CD4-positive, alpha-beta T cell (primary cell): Measurements from ENCODE around the gene GFM2. TPM values are rescaled to one million over a fixed set of nuclear protein-coding genes. Genes with fewer than 3 reads are reported as not detected.

ENCODE experiments used
- ATAC-seq: fragments of 200-7000 bp; cut with Tn5 transposase; one replicate; pipeline ENCODE4 v1.10.0; 2022; ENCODE audit warnings: mild to moderate bottlenecking; ENCODE audit not compliant: poor library complexity
- CTCF ChIA-PET: fragments of 350-600 bp; sonication (Branson Sonifier 250); formaldehyde crosslinking; loops from one replicate; lab custom pipeline; 2021; ENCODE audit warnings: antibody characterized with exemption, inconsistent platforms; lab: Charles Lee
- POLR2A ChIA-PET: fragments of 350-600 bp; sonication (Branson Sonifier 250); formaldehyde crosslinking; loops from one replicate; lab custom pipeline; 2021; ENCODE audit warnings: antibody characterized with exemption, inconsistent platforms; lab: Charles Lee
- DNase-seq, 14 experiments: peaks; one replicate each; pipeline ENCODE4 v3.0.0-alpha.2; 2013 to 2020; ENCODE audit warnings: mixed read lengths in 2 of 14
- H3K27ac ChIP-seq, 2 donors: one replicate each; pipeline versions ENCODE4 v1.5.1 to v1.7.0; 2013; ENCODE audit warnings: low read length in 2 of 2, low read depth in 1 of 2, mild to moderate bottlenecking in 1 of 2
- H3K27me3 ChIP-seq, 2 experiments: 1 replicate in 1 of 2; 2 replicates in 1 of 2; pipeline versions ENCODE4 v1.6.1 to v1.7.0; 2013; ENCODE audit warnings: low read length in 2 of 2, control low read depth in 1 of 2, mild to moderate bottlenecking in 1 of 2, moderate library complexity in 1 of 2; ENCODE audit not compliant: insufficient read depth in 2 of 2, control insufficient read depth in 1 of 2
- H3K36me3 ChIP-seq: one replicate; pipeline ENCODE4 v1.6.1; 2013; ENCODE audit warnings: low read length, control low read depth; ENCODE audit not compliant: insufficient read depth
- H3K4me1 ChIP-seq: one replicate; pipeline ENCODE4 v1.6.1; 2013; ENCODE audit warnings: low read length, control low read depth; ENCODE audit not compliant: insufficient read depth
- H3K4me3 ChIP-seq: one replicate; pipeline ENCODE4 v1.5.1; 2013; ENCODE audit warnings: mild to moderate bottlenecking, low read length, moderate library complexity
- H3K9me3 ChIP-seq, 2 experiments: 1 replicate in 1 of 2; 2 replicates in 1 of 2; pipeline versions ENCODE4 v1.6.1 to v1.7.0; 2013; ENCODE audit warnings: low read length in 2 of 2, mild to moderate bottlenecking in 2 of 2, control low read depth in 1 of 2, moderate library complexity in 1 of 2; ENCODE audit not compliant: control insufficient read depth in 1 of 2, insufficient read depth in 1 of 2
- H3K27ac Mint-ChIP-seq: one replicate; pipeline ENCODE4 v1.8.0; 2020; ENCODE audit warnings: mixed read lengths
- H3K27me3 Mint-ChIP-seq: one replicate; pipeline ENCODE4 v1.8.0; 2021; ENCODE audit warnings: mixed read lengths
- H3K36me3 Mint-ChIP-seq: one replicate; pipeline ENCODE4 v1.8.0; 2021; ENCODE audit warnings: low read depth, mixed read lengths
- H3K4me1 Mint-ChIP-seq: one replicate; pipeline ENCODE4 v1.8.0; 2021; ENCODE audit warnings: low read depth, mixed read lengths
- H3K4me3 Mint-ChIP-seq: one replicate; pipeline ENCODE4 v1.8.0; 2020; ENCODE audit warnings: mild to moderate bottlenecking, mixed read lengths
- H3K9me3 Mint-ChIP-seq: one replicate; pipeline ENCODE4 v1.8.0; 2020; ENCODE audit warnings: mixed read lengths
- intact Hi-C, 2 experiments: fragments of 100-400 bp; cut with DNase I in 1 of 2; cut with micrococcal nuclease in 1 of 2; formaldehyde crosslinking; loops; one replicate each; pipeline versions ENCODE4 v1.15.1 to v1.9.0; 2023 to 2025; cut with DNase I, micrococcal nuclease
- total RNA-seq, 174 experiments: library from RNA in 2 of 174; stranded (reverse) in 2 of 174; gene quantifications; one replicate each; pipeline ENCODE4 v1.2.3 and lab custom pipeline; 2021 to 2026
- TF ChIP-seq, protein P1 (sequence below): fragments of 200-600 bp; IDR thresholded peaks from one replicate; pipeline ENCODE4 v1.8.0; 2022; ENCODE audit warnings: antibody characterized with exemption, mild to moderate bottlenecking

The GFM2 gene
- total RNA-seq, 2 experiments from 2014 or later: 10.9 to 12.3 TPM

DNA sequence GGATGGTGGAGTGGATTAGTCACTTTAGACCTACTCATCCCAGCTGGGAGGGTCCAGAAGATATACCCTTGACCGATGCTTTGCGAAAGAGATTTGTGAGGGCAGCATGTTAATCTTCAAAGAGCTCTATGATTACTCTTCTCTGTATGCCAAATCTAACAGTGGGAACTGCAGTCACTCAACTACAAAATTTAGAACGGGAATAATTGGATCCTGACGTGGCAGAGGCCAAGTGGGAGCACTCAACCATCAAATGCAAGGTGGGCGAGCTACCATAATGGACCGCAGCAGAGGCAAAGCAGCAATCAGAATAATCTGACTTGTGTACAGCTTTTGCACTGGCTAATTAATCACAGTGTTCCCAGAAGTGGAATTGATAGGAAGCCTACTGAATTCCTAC is 20.5 kb upstream of the GFM2 start:
- no peaks in the 10 kb centered on the region for H3K4me1 ChIP-seq
- Mint-ChIP-seq H3K9me3 (no peaks in the 10 kb centered on the region), H3K27ac (no peak overlapping the region), H3K36me3 (peaks cover 50% of the 10 kb centered on the region), H3K4me3 (no peak overlapping the region), H3K4me1 (no peaks in the 10 kb centered on the region), H3K27me3 (no peaks in the 10 kb centered on the region)
- no peak overlapping the region for H3K27ac ChIP-seq
- no peaks in the 10 kb centered on the region for H3K27me3 ChIP-seq
- TF ChIP-seq, protein P1, sequence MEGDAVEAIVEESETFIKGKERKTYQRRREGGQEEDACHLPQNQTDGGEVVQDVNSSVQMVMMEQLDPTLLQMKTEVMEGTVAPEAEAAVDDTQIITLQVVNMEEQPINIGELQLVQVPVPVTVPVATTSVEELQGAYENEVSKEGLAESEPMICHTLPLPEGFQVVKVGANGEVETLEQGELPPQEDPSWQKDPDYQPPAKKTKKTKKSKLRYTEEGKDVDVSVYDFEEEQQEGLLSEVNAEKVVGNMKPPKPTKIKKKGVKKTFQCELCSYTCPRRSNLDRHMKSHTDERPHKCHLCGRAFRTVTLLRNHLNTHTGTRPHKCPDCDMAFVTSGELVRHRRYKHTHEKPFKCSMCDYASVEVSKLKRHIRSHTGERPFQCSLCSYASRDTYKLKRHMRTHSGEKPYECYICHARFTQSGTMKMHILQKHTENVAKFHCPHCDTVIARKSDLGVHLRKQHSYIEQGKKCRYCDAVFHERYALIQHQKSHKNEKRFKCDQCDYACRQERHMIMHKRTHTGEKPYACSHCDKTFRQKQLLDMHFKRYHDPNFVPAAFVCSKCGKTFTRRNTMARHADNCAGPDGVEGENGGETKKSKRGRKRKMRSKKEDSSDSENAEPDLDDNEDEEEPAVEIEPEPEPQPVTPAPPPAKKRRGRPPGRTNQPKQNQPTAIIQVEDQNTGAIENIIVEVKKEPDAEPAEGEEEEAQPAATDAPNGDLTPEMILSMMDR: no peak
- H3K9me3 ChIP-seq: no peaks in the 10 kb centered on the region
- ATAC-seq: no peak
- DNase-seq: no peak
- CTCF ChIA-PET: no interaction called here
- peaks cover 5% of the 10 kb centered on the region for H3K36me3 ChIP-seq
- H3K4me3 ChIP-seq: no peak overlapping the region
- intact Hi-C loops: no loop called here
- POLR2A ChIA-PET: no interaction called here

DNA sequence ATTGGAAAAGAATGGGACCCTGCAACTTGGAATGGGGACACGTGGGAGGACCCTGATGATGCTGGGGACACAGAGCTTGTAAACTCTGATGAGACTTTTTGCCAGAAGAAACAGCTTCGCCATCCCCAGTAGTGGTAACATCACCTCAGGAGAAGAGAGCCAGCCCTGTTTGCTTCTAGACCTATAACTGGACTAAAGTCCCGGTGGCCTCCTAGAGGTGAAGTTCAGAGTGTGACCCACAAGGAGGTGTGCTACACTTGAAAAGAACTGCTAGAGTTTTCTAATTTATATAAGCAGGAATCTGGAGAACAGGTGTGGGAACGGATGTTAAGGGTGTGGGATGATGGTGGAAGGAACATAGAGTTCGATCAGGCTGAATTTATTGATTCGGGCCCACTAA is 19.9 kb upstream of the GFM2 start:
- H3K27me3 Mint-ChIP-seq: no peaks in the 10 kb centered on the region
- ATAC-seq (no peak), DNase-seq (no peak)
- H3K36me3 Mint-ChIP-seq: peaks cover 44% of the 10 kb centered on the region
- H3K4me3 ChIP-seq: no peak overlapping the region
- no peak overlapping the region for H3K27ac Mint-ChIP-seq
- no peaks in the 10 kb centered on the region for H3K27me3 ChIP-seq
- H3K4me1 ChIP-seq: no peaks in the 10 kb centered on the region
- H3K4me3 Mint-ChIP-seq: no peak overlapping the region
- no peak overlapping the region for H3K27ac ChIP-seq
- ChIA-PET CTCF (no interaction called here), POLR2A (no interaction called here)
- TF ChIP-seq, protein P1: no peak
- no peaks in the 10 kb centered on the region for H3K4me1 Mint-ChIP-seq
- no peaks in the 10 kb centered on the region for H3K9me3 ChIP-seq
- peaks cover 5% of the 10 kb centered on the region for H3K36me3 ChIP-seq
- intact Hi-C loops: no loop called here
- H3K9me3 Mint-ChIP-seq: no peaks in the 10 kb centered on the region

DNA sequence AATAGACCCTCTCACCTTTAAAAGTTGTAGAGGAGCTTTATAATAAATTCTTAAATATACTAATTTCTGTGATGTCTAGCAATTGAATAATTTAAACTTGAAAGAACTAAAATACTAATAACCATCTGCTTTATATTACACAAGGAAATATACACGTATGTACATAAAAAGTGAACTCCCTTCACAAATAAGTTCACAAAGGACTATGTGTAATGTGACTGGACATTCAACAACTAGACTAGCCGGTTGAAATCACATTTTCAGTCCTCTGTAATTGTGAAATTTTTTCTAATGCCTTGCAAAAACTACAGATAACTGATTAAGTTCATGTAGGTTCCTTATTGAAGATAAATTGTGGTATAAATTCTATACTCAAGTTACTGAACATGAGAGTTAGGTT is 11.7 kb upstream of the GFM2 start:
- POLR2A ChIA-PET: no interaction called here
- Mint-ChIP-seq H3K27me3 (no peaks in the 10 kb centered on the region), H3K4me3 (no peak overlapping the region), H3K4me1 (no peaks in the 10 kb centered on the region), H3K9me3 (no peaks in the 10 kb centered on the region), H3K36me3 (peaks cover 51% of the 10 kb centered on the region), H3K27ac (no peak overlapping the region)
- Histone ChIP-seq H3K4me3 (no peak overlapping the region), H3K27me3 (no peaks in the 10 kb centered on the region), H3K36me3 (peaks cover 44% of the 10 kb centered on the region), H3K9me3 (no peaks in the 10 kb centered on the region), H3K4me1 (no peaks in the 10 kb centered on the region), H3K27ac (no peak overlapping the region)
- ATAC-seq (no peak), DNase-seq (no peak)
- CTCF ChIA-PET: no interaction called here
- TF ChIP-seq, protein P1: no peak
- intact Hi-C loops: no loop called here
